ENCODE results near the gene TTC16. TPM values are rescaled to one million over a fixed set of nuclear protein-coding genes. Genes with fewer than 3 reads are reported as not detected.
"Not testable (repeated sequence)": the region's sequence is repeated elsewhere in the genome, so short reads cannot be mapped to it uniquely, and the experiment has no call there.

Gene TTC16
- total and polyA plus RNA-seq, 5 donors, result 0.06 to 0.14 (median 0.13) TPM; not detected in 1

DNA sequence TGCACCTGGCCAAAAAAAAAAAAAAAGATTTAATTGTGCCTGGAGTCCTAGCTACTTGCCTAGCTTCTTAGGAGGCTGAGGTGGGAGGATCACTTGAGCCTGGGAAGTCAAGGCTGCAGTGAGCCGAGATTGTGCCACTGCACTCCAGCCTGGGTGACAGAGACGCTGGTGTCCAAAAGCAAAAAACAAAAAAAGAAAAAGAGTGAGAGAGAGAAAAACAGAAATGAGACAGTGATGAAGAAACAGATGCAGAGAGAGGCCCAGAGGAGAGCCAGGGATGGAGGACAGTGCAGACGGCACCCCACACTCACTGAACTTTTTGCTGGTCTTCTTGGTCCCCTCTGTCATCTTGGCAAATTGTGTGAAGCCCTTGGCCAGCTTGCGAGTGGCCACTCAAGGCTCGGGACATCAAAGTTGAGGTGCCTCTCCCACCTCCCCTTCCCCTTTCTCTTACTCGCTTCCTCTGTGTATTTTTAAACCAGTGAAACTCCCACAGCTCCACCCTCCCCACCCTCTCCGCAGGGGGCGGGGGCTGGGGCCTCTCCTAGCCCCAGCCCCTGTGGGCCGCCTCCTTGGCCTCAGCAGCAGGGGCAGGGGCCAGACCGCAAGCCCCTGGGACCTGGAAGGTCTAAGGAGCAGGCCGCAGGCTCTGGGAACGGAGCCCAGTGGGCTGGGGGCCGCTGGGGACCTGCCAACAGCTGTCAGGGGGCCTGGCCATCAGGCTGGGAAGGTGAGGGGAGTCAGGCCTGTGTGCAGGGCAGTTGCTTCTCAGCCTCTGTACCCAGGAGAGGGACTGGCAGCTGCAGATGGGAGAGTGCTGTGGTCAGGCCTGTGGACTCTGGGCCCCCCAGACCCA, 62.6 kb downstream of the TTC16 start, which contains the start of gene SH2D3C:
Gene SH2D3C (minus strand): TSS at position 387 of the 856 bp plus-strand sequence. CDS start 39 bp downstream, at position 348.
- intact Hi-C loops (cut with DNase I), result loop anchor here in 1 of 4 donors (5.0 kb wide), 1 partner anchor 41 kb away; the partner anchor contains the start of gene TOR2A
- DNase-seq (peak; percentile 59 to 85 (median 76)), ATAC-seq (peak; percentile 67 to 68)
- peak within 1 kb of the TSS; percentile 60 for H3K27ac ChIP-seq (ENCODE audit: low read length)
- H3K27me3 ChIP-seq (ENCODE audit: control insufficient read depth, insufficient read depth), result no peaks in the 10 kb centered on the region
- H3K9me3 ChIP-seq (ENCODE audit: control insufficient read depth, low read length), result no peaks in the 10 kb centered on the region
- 33% methylated on average over 13 of the region's 13 CpGs for WGBS
- H3K4me1 ChIP-seq (ENCODE audit: control insufficient read depth, insufficient read depth, low read length), result no peaks in the 10 kb centered on the region
- no peak within 1 kb of the TSS for H3K4me3 ChIP-seq (ENCODE audit: low read length)

DNA sequence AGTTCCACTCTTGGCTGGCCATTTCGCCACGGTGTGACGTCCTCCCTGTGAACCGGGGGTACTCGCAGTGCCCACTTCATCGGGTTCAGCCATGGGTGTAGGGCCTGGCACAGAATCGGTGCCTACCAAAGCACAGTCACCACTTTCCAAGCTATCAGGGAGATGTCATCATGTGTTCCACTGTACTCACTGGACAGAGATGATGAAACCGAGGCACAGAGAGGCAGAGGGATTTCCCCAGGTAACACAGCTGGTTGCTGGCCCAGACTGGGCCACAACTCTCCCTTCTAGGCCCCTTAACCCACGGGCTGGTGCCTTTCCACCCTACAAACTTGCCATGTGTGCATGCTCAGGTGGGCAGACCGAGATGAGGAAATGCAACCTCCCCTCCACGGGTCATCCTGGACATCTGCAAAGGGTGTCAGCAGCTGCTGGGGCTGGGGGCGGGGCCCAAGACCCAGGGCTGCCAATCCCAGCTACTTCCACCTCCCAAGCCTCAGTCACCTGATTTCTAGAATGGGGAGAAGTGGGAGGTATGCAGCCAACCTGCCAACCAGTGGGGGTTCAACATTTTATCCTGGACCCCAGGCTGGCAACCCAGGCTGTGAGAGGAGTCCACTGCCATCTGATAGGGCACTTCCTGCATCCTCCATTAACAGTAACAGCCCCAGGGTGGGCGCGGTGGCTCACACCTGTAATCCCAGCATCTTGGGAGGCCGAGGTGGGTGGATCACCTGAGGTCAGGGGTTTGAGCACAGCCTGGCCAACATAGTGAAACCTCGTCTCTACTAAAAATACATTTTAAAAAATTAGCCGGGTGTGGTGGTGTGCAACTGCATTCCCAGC, 63.5 kb downstream of the TTC16 start:
- no peaks in the 10 kb centered on the region for H3K27me3 ChIP-seq (ENCODE audit: control insufficient read depth, insufficient read depth)
- peak; percentile 12 to 33 for ATAC-seq
- H3K4me1 ChIP-seq (ENCODE audit: control insufficient read depth, insufficient read depth, low read length), result no peaks in the 10 kb centered on the region
- peak in 1 of 3 donors; percentile 56 for DNase-seq
- H3K4me3 ChIP-seq (ENCODE audit: low read length), result no peak overlapping the region
- H3K9me3 ChIP-seq (ENCODE audit: control insufficient read depth, low read length), result no peaks in the 10 kb centered on the region
- H3K27ac ChIP-seq (ENCODE audit: low read length), result no peak overlapping the region
- 65% methylated on average over 17 of the region's 17 CpGs for WGBS
- intact Hi-C loops (cut with DNase I), result loop anchor here in 1 of 4 donors (5.0 kb wide), 1 partner anchor 42 kb away; the partner anchor contains the start of gene TOR2A

DNA sequence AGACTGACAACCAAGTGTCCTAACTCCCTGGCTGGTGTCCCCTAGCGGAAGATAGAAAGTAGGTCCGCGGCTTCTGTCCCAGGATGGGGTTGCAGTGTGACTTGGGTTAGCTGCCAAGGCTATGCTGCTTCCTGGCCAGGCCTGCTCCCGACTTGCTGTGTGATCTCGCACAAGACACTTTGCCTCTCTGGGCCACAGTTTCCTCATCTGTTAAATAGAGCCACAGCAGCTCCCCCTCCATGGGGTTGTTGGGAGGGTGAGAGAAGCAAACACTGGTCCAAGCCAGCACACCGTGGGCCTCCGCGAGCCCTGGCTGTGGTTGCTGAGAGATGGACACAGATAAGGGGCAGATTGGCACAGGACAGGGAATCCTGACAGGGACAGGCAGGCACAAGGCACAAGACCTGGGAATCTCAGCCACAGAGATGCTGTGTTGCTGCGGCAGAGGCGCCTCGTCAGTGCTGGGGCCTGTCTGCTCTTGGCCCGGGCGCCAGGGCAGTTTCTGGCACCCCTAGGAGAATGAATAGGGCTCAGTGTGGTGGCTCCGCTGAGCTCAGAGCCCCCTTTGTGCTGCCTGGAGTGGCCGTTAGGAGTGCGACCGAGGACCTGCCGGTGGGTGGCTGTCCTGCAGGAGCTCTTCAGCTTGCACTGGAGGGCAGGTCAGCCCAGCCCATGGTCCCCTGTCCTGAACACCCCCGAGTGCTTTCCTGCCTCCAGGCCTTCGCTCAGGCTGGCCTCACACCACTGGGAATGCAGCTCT, 64.4 kb downstream of the TTC16 start:
- no peak overlapping the region for H3K4me3 ChIP-seq (ENCODE audit: low read length)
- ATAC-seq, result no peak

DNA sequence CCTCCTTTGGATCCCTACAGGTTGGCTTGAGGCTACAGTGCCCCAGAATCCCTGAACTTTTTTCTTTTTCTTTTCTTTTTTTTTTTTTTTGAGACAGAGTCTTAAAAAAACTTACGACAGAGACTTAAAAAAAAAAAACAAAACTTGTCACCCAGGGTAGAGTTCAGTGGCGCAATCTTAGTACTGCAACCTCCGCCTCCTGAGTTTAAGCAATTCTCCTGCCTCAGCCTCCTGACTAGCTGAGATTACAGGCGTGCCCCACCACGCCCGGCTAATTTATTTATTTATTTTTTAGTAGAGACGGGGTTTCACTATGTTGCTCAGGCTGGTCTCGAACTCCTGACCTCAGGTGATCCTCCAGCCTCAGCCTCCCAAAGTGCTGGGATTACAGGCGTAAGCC, 65.0 kb downstream of the TTC16 start:
- H3K9me3 ChIP-seq (ENCODE audit: control insufficient read depth, low read length); ATAC-seq; DNase-seq; H3K4me1 ChIP-seq (ENCODE audit: control insufficient read depth, insufficient read depth, low read length); H3K4me3 ChIP-seq (ENCODE audit: low read length); H3K27me3 ChIP-seq (ENCODE audit: control insufficient read depth, insufficient read depth); H3K27ac ChIP-seq (ENCODE audit: low read length); intact Hi-C loops (cut with DNase I): not testable (repeated sequence)
- WGBS, result 90% methylated on average over 9 of the region's 9 CpGs

More for the DNA sequence above, 64.4 kb downstream of the TTC16 start:
- WGBS, result 72% methylated on average over 20 of the region's 20 CpGs
- Histone ChIP-seq H3K27ac (ENCODE audit: low read length) (no peak overlapping the region), H3K9me3 (ENCODE audit: control insufficient read depth, low read length) (no peaks in the 10 kb centered on the region), H3K27me3 (ENCODE audit: control insufficient read depth, insufficient read depth) (no peaks in the 10 kb centered on the region), H3K4me1 (ENCODE audit: control insufficient read depth, insufficient read depth, low read length) (no peaks in the 10 kb centered on the region)
- DNase-seq, result no peak
- intact Hi-C loops (cut with DNase I), result no loop called here

Other genes with a start within 250 kb of the TTC16 start
- 10 to 100 TPM; 30.0 to 43.3 (median 41.2) TPM for gene STXBP1, start 103.8 kb upstream of the TTC16 start, total RNA-seq
- gene STXBP1, start 103.8 kb upstream of the TTC16 start, polyA plus RNA-seq, result 19.4 TPM
- gene CFAP157, start 9.1 kb upstream of the TTC16 start, total RNA-seq, result not detected
- 0.18 TPM for gene CFAP157, start 9.1 kb upstream of the TTC16 start, polyA plus RNA-seq
- 10 to 100 TPM in 3 of 4 donors, 1 to 10 TPM in 1; 8.7 to 15.0 (median 11.6) TPM for gene PTRH1, start 416 bp upstream of the TTC16 start, total RNA-seq
- 16.3 TPM for gene PTRH1, start 416 bp upstream of the TTC16 start, polyA plus RNA-seq
- gene TOR2A, start 19.2 kb downstream of the TTC16 start, total RNA-seq, result 1 to 10 TPM; 3.1 to 3.9 (median 3.5) TPM
- gene TOR2A, start 19.2 kb downstream of the TTC16 start, polyA plus RNA-seq, result 3.7 TPM
- gene SH2D3C, start 62.6 kb downstream of the TTC16 start, total RNA-seq, result 10 to 100 TPM in 3 of 4 donors, 1 to 10 TPM in 1; 9.4 to 15.5 (median 12.7) TPM
- gene SH2D3C, start 62.6 kb downstream of the TTC16 start, polyA plus RNA-seq, result 17.4 TPM
- gene CDK9, start 70.0 kb downstream of the TTC16 start, total RNA-seq, result 10 to 100 TPM; 49.0 to 62.5 (median 58.6) TPM
- 37.3 TPM for gene CDK9, start 70.0 kb downstream of the TTC16 start, polyA plus RNA-seq
- gene FPGS, start 86.8 kb downstream of the TTC16 start, total RNA-seq, result 10 to 100 TPM; 34.1 to 53.1 (median 45.6) TPM
- gene FPGS, start 86.8 kb downstream of the TTC16 start, polyA plus RNA-seq, result 30.1 TPM
- 100 to 1,000 TPM; 275 to 462 (median 364) TPM for gene ENG, start 138.6 kb downstream of the TTC16 start, total RNA-seq
- 362 TPM for gene ENG, start 138.6 kb downstream of the TTC16 start, polyA plus RNA-seq
- gene AK1, start 161.6 kb downstream of the TTC16 start, total RNA-seq, result 100 to 1,000 TPM; 630 to 722 (median 659) TPM
- 811 TPM for gene AK1, start 161.6 kb downstream of the TTC16 start, polyA plus RNA-seq
- gene ST6GALNAC6, start 183.5 kb downstream of the TTC16 start, total RNA-seq, result 10 to 100 TPM; 60.1 to 73.7 (median 65.2) TPM
- gene ST6GALNAC6, start 183.5 kb downstream of the TTC16 start, polyA plus RNA-seq, result 55.9 TPM
- gene ST6GALNAC4, start 201.0 kb downstream of the TTC16 start, total RNA-seq, result 10 to 100 TPM; 26.3 to 36.7 (median 32.3) TPM
- gene ST6GALNAC4, start 201.0 kb downstream of the TTC16 start, polyA plus RNA-seq, result 24.3 TPM
- gene PIP5KL1, start 214.7 kb downstream of the TTC16 start, total RNA-seq, result 1 to 10 TPM in 1 of 4 donors, under 1 TPM in 1, not detected in 2; 0.29 to 1.3 TPM
- gene PIP5KL1, start 214.7 kb downstream of the TTC16 start, polyA plus RNA-seq, result 0.29 TPM
- gene DPM2, start 221.8 kb downstream of the TTC16 start, total RNA-seq, result 10 to 100 TPM; 13.6 to 20.0 (median 16.0) TPM
- gene DPM2, start 221.8 kb downstream of the TTC16 start, polyA plus RNA-seq, result 16.4 TPM

Measured in right cardiac atrium (tissue), 5 donors.